ENCODE measurements around the gene INTS1. TPM values are rescaled to one million over a fixed set of nuclear protein-coding genes. Genes with fewer than 3 reads are reported as not detected.
"Not testable (repeated sequence)": the region's sequence is repeated elsewhere in the genome, so short reads cannot be mapped to it uniquely, and the experiment has no call there.

The INTS1 gene
- total and polyA plus RNA-seq, 2 experiments from 2014 or later: 35.1 to 111 TPM

GRCh38 chr7:1446620-1447032, 57.6 kb downstream of the INTS1 start:
- ATAC-seq: peak; percentile 14; the same call in 2 of the 3 replicates
- TF ChIP-seq JUNB (IDR thresholded peaks at IDR 0.05; ENCODE audit: unreplicated experiment) (no peak), REST (IDR thresholded peaks at IDR 0.05; ENCODE audit: unreplicated experiment) (no peak), EZH2phosphoT487 (IDR thresholded peaks at IDR 0.05; ENCODE audit: unreplicated experiment) (no peak), STAT1 (IDR thresholded peaks at IDR 0.05; ENCODE audit: unreplicated experiment) (no peak), ETS1 (IDR thresholded peaks at IDR 0.05) (no peak), ZNF462 (CRISPR knock-in tag; IDR thresholded peaks at IDR 0.05) (no peak), EZH2 (IDR thresholded peaks at IDR 0.05; ENCODE audit: low read depth, unreplicated experiment) (no peak)

GRCh38 chr7:1446026-1446425, 58.2 kb downstream of the INTS1 start:
- ATAC-seq; H3K27ac ChIP-seq (ENCODE audit: low read depth); H2AFZ ChIP-seq; H3K4me3 Mint-ChIP-seq; H3K4me1 ChIP-seq (ENCODE audit: insufficient read depth); H3K27me3 Mint-ChIP-seq (ENCODE audit: insufficient read depth, low read depth, poor library complexity); H3K27me3 ChIP-seq (ENCODE audit: insufficient read depth); H4K20me1 ChIP-seq (replicated peaks; ENCODE audit: insufficient read depth); H3K4me1 Mint-ChIP-seq; H3K36me3 Mint-ChIP-seq (ENCODE audit: low read depth); H3K79me2 ChIP-seq (replicated peaks; ENCODE audit: insufficient read depth); H3K9me2 ChIP-seq (ENCODE audit: insufficient read depth); H3K9me3 Mint-ChIP-seq; DNase-seq (ENCODE audit: low spot score); H3F3A ChIP-seq (replicated peaks; ENCODE audit: low read depth); H3K4me3 ChIP-seq; H3K4me2 ChIP-seq; H3K36me3 ChIP-seq (ENCODE audit: insufficient read depth); H3K27ac Mint-ChIP-seq: not testable (repeated sequence)

More at GRCh38 chr7:1446620-1447032, 57.6 kb downstream of the INTS1 start:
- Histone ChIP-seq H2AFZ (no peak overlapping the region), H4K20me1 (replicated peaks; ENCODE audit: insufficient read depth) (no peaks in the 10 kb centered on the region), H3K27me3 (ENCODE audit: insufficient read depth) (no peaks in the 10 kb centered on the region), H3F3A (replicated peaks; ENCODE audit: low read depth) (no peaks in the 10 kb centered on the region), H3K9me2 (ENCODE audit: insufficient read depth) (no peaks in the 10 kb centered on the region), H3K4me1 (ENCODE audit: insufficient read depth) (no peaks in the 10 kb centered on the region), H3K36me3 (ENCODE audit: insufficient read depth) (no peaks in the 10 kb centered on the region), H3K4me2 (no peak overlapping the region), H3K4me3 (no peak overlapping the region), H3K79me2 (replicated peaks; ENCODE audit: insufficient read depth) (no peaks in the 10 kb centered on the region), H3K27ac (ENCODE audit: low read depth) (no peak overlapping the region)
- peaks cover 2% of the 10 kb centered on the region; the same call in 1 of the 3 replicates for H3K4me1 Mint-ChIP-seq
- peaks cover 4% of the 10 kb centered on the region for H3K27me3 Mint-ChIP-seq (ENCODE audit: insufficient read depth, low read depth, poor library complexity)
- no peaks in the 10 kb centered on the region for H3K36me3 Mint-ChIP-seq (ENCODE audit: low read depth)
- DNase-seq (ENCODE audit: low spot score): no peak
- no peak overlapping the region for H3K27ac Mint-ChIP-seq
- H3K9me3 Mint-ChIP-seq: no peaks in the 10 kb centered on the region; the same call in 1 of the 3 replicates
- H3K4me3 Mint-ChIP-seq: no peak overlapping the region

All from GM23338 (cell line).